Measurements from ENCODE around the gene ADARB2.

ADARB2 gene

DNA sequence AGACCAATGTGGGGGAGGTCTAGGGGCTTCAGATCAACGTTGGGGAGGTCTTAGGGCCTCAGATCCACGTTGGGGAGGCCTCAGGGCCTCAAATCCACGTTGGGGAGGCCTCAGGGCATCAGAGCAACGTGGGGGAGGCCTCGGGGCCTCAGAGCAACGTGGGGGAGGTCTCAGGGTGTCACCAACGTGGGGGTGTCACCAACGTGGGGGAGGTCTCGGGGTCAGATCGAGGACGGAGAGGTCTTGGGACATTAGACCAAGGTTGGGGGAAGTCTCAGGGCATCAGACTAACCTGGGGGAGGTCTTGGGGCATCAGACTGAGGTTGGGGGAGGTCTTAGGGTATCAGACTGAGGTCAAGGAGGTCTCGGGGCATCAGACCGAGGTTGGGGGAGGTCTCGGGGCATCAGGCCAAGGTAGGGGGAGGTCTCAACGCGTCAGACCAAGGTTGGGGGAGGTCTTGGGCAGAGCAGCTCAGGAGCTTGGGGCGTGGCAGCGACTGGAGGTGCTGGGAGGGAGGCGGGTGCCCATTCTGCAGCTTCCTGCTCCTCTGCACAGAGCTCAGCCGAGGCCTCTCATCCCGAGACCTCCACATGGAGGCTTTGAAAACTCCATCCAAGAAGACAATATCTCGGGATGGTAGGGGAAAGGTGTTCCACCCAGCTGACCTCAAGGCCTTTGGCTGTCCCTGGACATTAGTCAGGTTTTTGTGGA is 521.3 kb downstream of the ADARB2 start:
- TF ChIP-seq, protein P1, sequence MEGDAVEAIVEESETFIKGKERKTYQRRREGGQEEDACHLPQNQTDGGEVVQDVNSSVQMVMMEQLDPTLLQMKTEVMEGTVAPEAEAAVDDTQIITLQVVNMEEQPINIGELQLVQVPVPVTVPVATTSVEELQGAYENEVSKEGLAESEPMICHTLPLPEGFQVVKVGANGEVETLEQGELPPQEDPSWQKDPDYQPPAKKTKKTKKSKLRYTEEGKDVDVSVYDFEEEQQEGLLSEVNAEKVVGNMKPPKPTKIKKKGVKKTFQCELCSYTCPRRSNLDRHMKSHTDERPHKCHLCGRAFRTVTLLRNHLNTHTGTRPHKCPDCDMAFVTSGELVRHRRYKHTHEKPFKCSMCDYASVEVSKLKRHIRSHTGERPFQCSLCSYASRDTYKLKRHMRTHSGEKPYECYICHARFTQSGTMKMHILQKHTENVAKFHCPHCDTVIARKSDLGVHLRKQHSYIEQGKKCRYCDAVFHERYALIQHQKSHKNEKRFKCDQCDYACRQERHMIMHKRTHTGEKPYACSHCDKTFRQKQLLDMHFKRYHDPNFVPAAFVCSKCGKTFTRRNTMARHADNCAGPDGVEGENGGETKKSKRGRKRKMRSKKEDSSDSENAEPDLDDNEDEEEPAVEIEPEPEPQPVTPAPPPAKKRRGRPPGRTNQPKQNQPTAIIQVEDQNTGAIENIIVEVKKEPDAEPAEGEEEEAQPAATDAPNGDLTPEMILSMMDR (IDR thresholded peaks at IDR 0.05; ENCODE audit: low read depth, low read length): no peak
- DNase-seq (ENCODE audit: extremely low read depth, low read depth): no peak

DNA sequence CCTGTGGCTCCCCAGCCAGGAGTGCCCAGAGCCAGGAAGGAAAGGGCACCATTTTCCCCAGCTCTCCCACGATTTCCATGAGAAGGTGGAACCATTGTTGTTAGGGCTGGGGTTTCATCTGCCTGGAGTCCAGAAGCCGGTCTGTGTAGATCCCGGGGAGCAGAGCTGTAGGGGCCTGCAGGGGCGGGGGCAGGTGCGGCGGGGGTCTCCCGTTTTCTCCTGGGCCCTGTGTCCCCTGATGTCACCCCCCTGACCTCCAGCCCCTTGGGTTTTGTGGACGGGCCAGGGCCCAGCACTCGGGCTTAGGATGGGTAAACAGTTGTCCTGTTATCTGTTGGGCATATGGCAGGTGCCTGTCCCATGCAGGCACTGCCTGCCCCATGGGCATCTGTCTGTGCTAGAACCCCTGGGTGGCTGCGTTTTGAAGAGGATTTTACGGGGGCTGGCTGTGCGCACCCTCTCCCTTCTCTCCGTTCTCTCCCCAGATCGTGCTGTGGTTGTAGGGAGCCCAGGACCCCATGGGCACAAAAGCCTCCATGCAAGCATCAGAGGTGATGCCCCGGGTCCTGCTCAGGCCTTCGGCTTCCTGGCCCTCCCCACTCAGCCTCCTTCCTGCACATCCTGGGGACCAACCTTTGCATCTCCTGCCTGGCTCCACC is 522.3 kb downstream of the ADARB2 start:
- TF ChIP-seq, protein P1 (IDR thresholded peaks at IDR 0.05; ENCODE audit: low read depth, low read length): no peak
- DNase-seq (ENCODE audit: extremely low read depth, low read depth): no peak

DNA sequence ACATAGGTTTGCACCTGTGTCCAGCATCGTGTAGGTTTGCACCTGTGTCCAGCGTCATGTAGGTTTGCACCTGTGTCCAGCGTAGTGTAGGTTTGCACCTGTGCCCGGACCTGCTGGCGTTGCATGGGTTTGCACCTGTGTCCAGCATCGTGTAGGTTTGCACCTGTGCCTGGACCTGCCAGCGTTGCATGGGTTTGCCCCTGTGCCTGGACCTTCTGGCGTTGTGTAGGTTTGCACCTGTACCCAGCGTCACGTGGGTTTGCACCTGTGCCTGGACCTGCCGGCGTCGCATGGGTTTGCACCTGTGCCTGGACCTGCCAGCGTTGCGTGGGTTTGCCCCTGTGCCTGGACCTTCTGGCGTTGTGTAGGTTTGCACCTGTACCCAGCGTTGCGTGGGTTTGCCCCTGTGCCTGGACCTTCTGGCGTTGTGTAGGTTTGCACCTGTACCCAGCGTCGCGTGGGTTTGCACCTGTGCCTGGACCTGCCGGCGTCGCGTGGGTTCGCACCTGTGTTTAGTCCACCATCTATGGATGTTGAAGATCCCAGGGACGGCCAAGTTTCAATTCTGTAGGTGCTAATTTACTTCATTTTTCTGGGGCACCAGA is 523.2 kb downstream of the ADARB2 start:
- DNase-seq (ENCODE audit: extremely low read depth, low read depth): no peak
- TF ChIP-seq, protein P1 (IDR thresholded peaks at IDR 0.05; ENCODE audit: low read depth, low read length): no peak

DNA sequence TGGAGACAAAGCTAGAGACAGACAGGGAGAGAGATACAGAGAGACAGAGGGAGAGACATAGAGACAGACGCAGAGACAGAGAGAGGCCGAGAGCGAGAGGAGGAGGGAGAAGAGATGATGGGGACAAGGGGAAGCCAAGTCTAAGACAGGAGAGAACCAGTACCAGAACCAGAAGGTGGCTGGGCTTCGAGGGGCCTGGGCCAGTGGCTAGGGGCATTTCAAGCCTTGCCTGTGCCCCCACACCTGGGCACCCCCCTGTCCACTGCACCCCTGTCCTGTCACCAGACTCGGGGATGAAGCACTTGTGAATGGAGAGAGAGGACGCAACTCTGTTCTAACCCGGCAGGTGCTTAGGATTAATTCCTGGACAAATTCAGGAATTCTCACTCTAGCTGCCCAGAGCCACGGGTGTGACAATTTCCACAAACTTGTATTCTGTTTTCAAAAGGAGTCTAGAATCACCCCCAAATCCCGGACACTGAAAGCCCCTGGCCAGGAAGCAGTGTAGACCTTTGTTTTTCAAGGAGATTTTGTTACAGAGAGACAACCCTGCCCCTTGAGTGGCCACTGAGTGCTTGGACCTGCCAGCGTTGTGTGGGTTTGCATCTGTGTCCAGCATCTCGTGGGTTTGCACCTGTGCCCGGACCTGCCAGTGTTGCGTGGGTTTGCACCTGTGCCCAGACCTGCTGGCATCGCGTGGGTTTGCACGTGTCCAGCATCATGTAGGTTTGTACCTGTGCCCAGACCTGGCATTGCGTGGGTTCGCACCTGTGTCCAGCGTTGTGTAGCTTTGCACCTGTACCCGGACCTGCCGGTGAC is 523.9 kb downstream of the ADARB2 start:
- no peak for DNase-seq (ENCODE audit: extremely low read depth, low read depth)
- TF ChIP-seq, protein P1 (IDR thresholded peaks at IDR 0.05; ENCODE audit: low read depth, low read length): no peak

DNA sequence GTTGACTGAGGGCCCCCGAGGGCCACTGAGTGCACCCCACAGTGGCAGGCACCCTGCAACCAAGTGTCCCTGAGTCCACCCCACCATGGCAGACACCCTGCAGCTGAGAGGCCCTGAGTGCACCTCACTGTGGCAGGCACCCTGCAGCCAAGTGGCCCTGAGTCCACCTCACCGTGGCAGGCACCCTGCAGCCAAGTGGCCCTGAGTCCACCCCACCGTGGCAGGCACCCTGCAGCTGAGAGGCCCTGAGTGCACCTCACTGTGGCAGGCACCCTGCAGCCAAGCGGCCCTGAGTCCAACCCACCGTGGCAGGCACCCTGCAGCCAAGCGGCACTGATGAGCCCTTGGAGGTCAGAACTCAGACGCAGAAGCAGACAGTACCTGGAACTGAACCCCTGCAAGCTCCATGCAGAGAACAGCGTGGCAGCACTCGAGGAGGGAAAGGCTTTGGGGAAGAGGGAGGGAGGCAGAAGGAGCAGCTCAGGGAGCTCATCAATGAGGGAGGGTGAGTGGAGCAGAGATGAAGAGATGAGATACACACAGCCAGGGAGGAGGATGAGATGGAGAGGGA is 524.7 kb downstream of the ADARB2 start:
- DNase-seq (ENCODE audit: extremely low read depth, low read depth): no peak

DNA sequence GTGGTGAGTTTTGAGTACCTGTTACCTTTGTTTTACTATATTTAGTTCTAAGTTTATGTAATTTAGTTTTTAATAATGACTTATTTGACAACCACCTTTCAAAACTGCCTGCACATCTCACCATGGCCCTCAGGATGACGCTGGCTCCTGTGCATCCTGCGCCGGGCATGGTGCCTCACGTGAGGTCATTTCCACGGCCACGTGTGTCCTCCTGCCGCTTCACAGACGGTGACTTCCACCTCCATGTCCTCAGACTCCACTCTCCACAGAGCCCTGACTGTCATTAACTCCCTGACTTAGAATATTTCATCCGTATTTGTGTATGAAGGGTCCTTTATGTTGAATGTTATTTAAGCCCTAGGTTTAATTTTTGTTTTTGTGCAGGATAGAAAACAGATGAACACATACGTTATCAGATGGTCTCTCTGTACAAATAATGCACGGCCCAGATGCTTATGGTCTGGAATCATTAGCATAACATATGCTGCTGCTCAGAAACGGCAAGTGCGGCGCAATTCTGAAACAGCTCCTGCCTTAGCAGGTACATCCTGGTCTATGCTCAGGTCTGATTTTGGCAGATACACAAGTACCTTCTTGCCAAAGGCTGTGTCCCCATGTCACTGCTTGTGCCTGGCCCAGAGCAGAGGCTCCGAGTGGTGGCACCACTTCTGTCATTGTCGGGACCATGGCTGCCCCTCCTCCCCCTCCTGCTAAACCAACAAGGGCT is 525.3 kb downstream of the ADARB2 start:
- TF ChIP-seq, protein P1 (IDR thresholded peaks at IDR 0.05; ENCODE audit: low read depth, low read length): no peak
- no peak for DNase-seq (ENCODE audit: extremely low read depth, low read depth)

More for the DNA sequence above, 524.7 kb downstream of the ADARB2 start:
- TF ChIP-seq, protein P1 (IDR thresholded peaks at IDR 0.05; ENCODE audit: low read depth, low read length): no peak
